ENCODE data around the gene DLX3.

Gene DLX3

GRCh38 chr17:49992191-49992932 lies 2.7 kb downstream of the DLX3 start:
- DNase-seq (ENCODE audit: low read depth in 2 of 2), result no peak

- DNase-seq (ENCODE audit: low read depth in 2 of 2), result no peak
Observed at GRCh38 chr17:49991409-49991808, 3.6 kb downstream of the DLX3 start.

- no peak for DNase-seq (ENCODE audit: low read depth in 2 of 2)
Observed at GRCh38 chr17:49990921-49991320, 4.1 kb downstream of the DLX3 start.

- no peak for DNase-seq (ENCODE audit: low read depth in 2 of 2)
Observed at GRCh38 chr17:49990331-49990730, 4.7 kb downstream of the DLX3 start.

- no peak for DNase-seq (ENCODE audit: low read depth in 2 of 2)
Observed at GRCh38 chr17:49989518-49989880, 5.5 kb downstream of the DLX3 start.

- no peak for DNase-seq (ENCODE audit: low read depth in 2 of 2)
Observed at GRCh38 chr17:49987681-49988441, 7.2 kb downstream of the DLX3 start.

GRCh38 chr17:49987290-49987585 lies 7.8 kb downstream of the DLX3 start:
- DNase-seq (ENCODE audit: low read depth in 2 of 2), result no peak

- DNase-seq (ENCODE audit: low read depth in 2 of 2), result no peak
Observed at GRCh38 chr17:49986396-49987289, 8.4 kb downstream of the DLX3 start.

GRCh38 chr17:49985310-49985990 lies 9.6 kb downstream of the DLX3 start:
- no peak for DNase-seq (ENCODE audit: low read depth in 2 of 2)

- DNase-seq (ENCODE audit: low read depth in 2 of 2), result no peak
Observed at GRCh38 chr17:49984776-49985175, 10.2 kb downstream of the DLX3 start.

- no peak for DNase-seq (ENCODE audit: low read depth in 2 of 2)
Observed at GRCh38 chr17:49984283-49984682, 10.7 kb downstream of the DLX3 start.

GRCh38 chr17:49980703-49981197 lies 14.3 kb downstream of the DLX3 start:
- DNase-seq (ENCODE audit: low read depth in 2 of 2), result no peak

GRCh38 chr17:49979748-49980479 lies 15.1 kb downstream of the DLX3 start:
- no peak for DNase-seq (ENCODE audit: low read depth in 2 of 2)

GRCh38 chr17:49978501-49978900 lies 16.5 kb downstream of the DLX3 start:
- no peak for DNase-seq (ENCODE audit: low read depth in 2 of 2)

GRCh38 chr17:49977463-49978389 lies 17.3 kb downstream of the DLX3 start:
- no peak for DNase-seq (ENCODE audit: low read depth in 2 of 2)

GRCh38 chr17:49976828-49977202 lies 18.2 kb downstream of the DLX3 start:
- no peak for DNase-seq (ENCODE audit: low read depth in 2 of 2)

GRCh38 chr17:49976163-49976827 lies 18.7 kb downstream of the DLX3 start:
- DNase-seq (ENCODE audit: low read depth in 2 of 2), result no peak

GRCh38 chr17:49975531-49975930 lies 19.5 kb downstream of the DLX3 start:
- no peak for DNase-seq (ENCODE audit: low read depth in 2 of 2)

GRCh38 chr17:49973271-49973615 lies 21.8 kb downstream of the DLX3 start:
- DNase-seq (ENCODE audit: low read depth in 2 of 2), result no peak
